K562 (cell line): ENCODE results near the gene ATG10. TPM values are rescaled to one million over a fixed set of nuclear protein-coding genes. Genes with fewer than 3 reads are reported as not detected.

ENCODE experiments used
- ATAC-seq: fragments of 200-7000 bp; cut with Tn5 transposase; 3 replicates; pipeline ENCODE4 v1.9.1; 2020; ENCODE audit warnings: moderate library complexity
- BruUV-seq: library from RNA; stranded (reverse); fragments of 400-500 nt; replicated peaks from 2 replicates; lab custom pipeline; 2021; lab: Mats Ljungman, UMichigan
- CTCF ChIA-PET: fragments of 300-600 bp; formaldehyde crosslinking; extraction: SDS; loops from one replicate; lab custom pipeline; 2021; ENCODE audit warnings: low intra/inter-chr PET ratio; lab: Yijun Ruan, JAX
- POLR2A ChIA-PET: fragments of 300-600, 350-650 bp; sonication (Branson Sonifier 250); formaldehyde crosslinking; extraction: SDS; loops from one replicate; lab custom pipeline; 2021; ENCODE audit warnings: antibody characterized with exemption, inconsistent platforms; lab: Yijun Ruan, JAX
- DNase-seq, 4 experiments: peaks; one replicate each; pipeline versions ENCODE4 v3.0.0 to v3.0.0-alpha.2; 2011 to 2018; ENCODE audit warnings: low spot score in 3 of 4, mixed read lengths in 3 of 4; ENCODE audit errors: extremely low read depth in 1 of 4
- FAIRE-seq: peaks from 2 replicates; lab custom pipeline; 2011; peaks lifted over from hg19 to GRCh38; lab: Jason Lieb, UNC
- H2AFZ ChIP-seq: 2 replicates; pipeline ENCODE4 v1.6.0; 2011; ENCODE audit warnings: low read depth, low read length, control low read depth, inconsistent platforms
- H3K27ac ChIP-seq: fragments of 200-600 bp; 3 replicates; pipeline ENCODE4 v1.8.0; 2011; ENCODE audit warnings: low read depth, mild to moderate bottlenecking, control low read depth, inconsistent platforms, low read length, moderate library complexity, mixed read lengths; ENCODE audit errors: extremely low read depth
- H3K27me3 ChIP-seq, 2 experiments: fragments of 300-600 bp in 1 of 2; 2 replicates in 1 of 2; 3 replicates in 1 of 2; pipeline versions ENCODE4 v1.6.0 to v1.8.0; 2011; ENCODE audit warnings: inconsistent platforms in 2 of 2, low read length in 2 of 2, mild to moderate bottlenecking in 1 of 2, mixed read lengths in 1 of 2, moderate library complexity in 1 of 2; ENCODE audit not compliant: control insufficient read depth in 2 of 2, insufficient read depth in 2 of 2
- H3K36me3 ChIP-seq: fragments of 300-600 bp; 3 replicates; pipeline ENCODE4 v1.8.0; 2011; ENCODE audit warnings: mild to moderate bottlenecking, low read length, inconsistent platforms; ENCODE audit not compliant: control insufficient read depth, insufficient read depth
- H3K4me1 ChIP-seq, 2 experiments: fragments of 200-600 bp in 1 of 2; replicated peaks in 1 of 2; 2 replicates in 1 of 2; 3 replicates in 1 of 2; pipeline versions ENCODE4 v1.5.1 to v1.8.0; 2011; ENCODE audit warnings: inconsistent platforms in 2 of 2, low read length in 2 of 2, mild to moderate bottlenecking in 1 of 2, mixed read lengths in 1 of 2, moderate library complexity in 1 of 2; ENCODE audit not compliant: control insufficient read depth in 2 of 2, insufficient read depth in 2 of 2
- H3K4me2 ChIP-seq: 2 replicates; pipeline ENCODE4 v1.6.1; 2011; ENCODE audit warnings: low read length, control low read depth, inconsistent platforms, mixed read lengths; ENCODE audit not compliant: insufficient read depth
- H3K4me3 ChIP-seq: fragments of 200-600 bp; sonication (generic), shearing (Covaris generic); 2 replicates; pipeline ENCODE4 v1.5.1; 2016; ENCODE audit warnings: control low read depth, inconsistent platforms
- H3K79me2 ChIP-seq: fragments of 200-600 bp; 3 replicates; pipeline ENCODE4 v1.8.0; 2011; ENCODE audit warnings: low read length, inconsistent platforms; ENCODE audit not compliant: control insufficient read depth, insufficient read depth
- H3K9ac ChIP-seq, 2 experiments: 2 replicates each; pipeline versions ENCODE4 v1.6.0 to v1.6.1; 2011; ENCODE audit warnings: low read depth in 2 of 2, low read length in 2 of 2, control low read depth in 1 of 2, inconsistent platforms in 1 of 2, mild to moderate bottlenecking in 1 of 2, mixed read lengths in 1 of 2; ENCODE audit not compliant: insufficient read depth in 1 of 2
- H3K9me1 ChIP-seq: one replicate; pipeline ENCODE4 v1.6.0; 2011; ENCODE audit warnings: inconsistent platforms, mild to moderate bottlenecking, low read length, moderate library complexity; ENCODE audit not compliant: control insufficient read depth, insufficient read depth
- H3K9me3 ChIP-seq: replicated peaks from 2 replicates; pipeline ENCODE4 v1.5.1; 2011; ENCODE audit warnings: low read depth, low read length, inconsistent platforms; ENCODE audit not compliant: control insufficient read depth, insufficient read depth
- H4K20me1 ChIP-seq: replicated peaks from 2 replicates; pipeline ENCODE4 v1.6.1; 2011; ENCODE audit warnings: low read length, inconsistent platforms, mixed read lengths; ENCODE audit not compliant: control insufficient read depth, insufficient read depth
- BRD4 ChIP-seq: fragments of 200-600 bp; sonication (generic); IDR thresholded peaks from 2 replicates; pipeline ENCODE4 v1.6.1; 2017; ENCODE audit warnings: inconsistent platforms
- CBX2 ChIP-seq: fragments of 200-600 bp; sonication (generic); IDR thresholded peaks from one replicate; pipeline ENCODE4 v1.6.1; 2012; ENCODE audit warnings: mild to moderate bottlenecking, low read length, inconsistent platforms; ENCODE audit not compliant: insufficient read depth, poor library complexity, severe bottlenecking
- DDX20 ChIP-seq: fragments of 450-650 bp; IDR thresholded peaks from 2 replicates; pipeline ENCODE4 v1.6.1; 2016; ENCODE audit warnings: missing genetic modification characterization, low read depth, mild to moderate bottlenecking, missing compliant biosample characterization, moderate library complexity
- DPF2 ChIP-seq: fragments of 450-650 bp; IDR thresholded peaks from 2 replicates; pipeline ENCODE4 v1.6.1; 2016
- EP400 ChIP-seq: fragments of 450-650 bp; IDR thresholded peaks from 2 replicates; pipeline ENCODE4 v1.6.1; 2017; ENCODE audit warnings: antibody characterized with exemption, mild to moderate bottlenecking, moderate library complexity
- GATAD2A ChIP-seq: fragments of 450-650 bp; IDR thresholded peaks from 2 replicates; pipeline ENCODE4 v1.6.1; 2017
- L3MBTL2 ChIP-seq: fragments of 450-650 bp; IDR thresholded peaks from 2 replicates; pipeline ENCODE4 v1.6.1; 2016; ENCODE audit warnings: mild to moderate bottlenecking, moderate library complexity
- NBN ChIP-seq: fragments of 450-650 bp; IDR thresholded peaks from 2 replicates; pipeline ENCODE4 v1.6.1; 2016; ENCODE audit warnings: low read depth, mild to moderate bottlenecking
- NCOR1 ChIP-seq: fragments of 450-650 bp; IDR thresholded peaks from 2 replicates; pipeline ENCODE4 v1.6.1; 2016; ENCODE audit warnings: mild to moderate bottlenecking, moderate library complexity
- NFATC3 ChIP-seq: fragments of 450-650 bp; IDR thresholded peaks from 2 replicates; pipeline ENCODE4 v1.6.1; 2017; ENCODE audit warnings: mild to moderate bottlenecking
- NR2C1 ChIP-seq, 2 experiments: fragments of 450-650 bp; IDR thresholded peaks; 2 replicates each; pipeline ENCODE4 v1.6.1; 2017; ENCODE audit warnings: mild to moderate bottlenecking in 2 of 2, antibody characterized with exemption in 1 of 2, inconsistent platforms in 1 of 2, missing compliant biosample characterization in 1 of 2, missing genetic modification characterization in 1 of 2
- STAT5A ChIP-seq: IDR thresholded peaks from 2 replicates; pipeline ENCODE4 v1.6.1; 2012; ENCODE audit warnings: low read length, inconsistent platforms, borderline replicate concordance
- TAL1 ChIP-seq: fragments of 450-650 bp; IDR thresholded peaks from 2 replicates; pipeline ENCODE4 v1.6.1; 2016; ENCODE audit warnings: mild to moderate bottlenecking
- TEAD4 ChIP-seq, 2 experiments: sonication (generic) in 1 of 2; formaldehyde crosslinking in 1 of 2; IDR thresholded peaks; 2 replicates each; pipeline versions ENCODE4 v1.6.1 to v1.8.0; 2012 to 2022; ENCODE audit warnings: borderline replicate concordance in 1 of 2, inconsistent platforms in 1 of 2, low read length in 1 of 2, mild to moderate bottlenecking in 1 of 2, missing genetic modification reagents in 1 of 2
- TOE1 ChIP-seq, 2 experiments: fragments of 450-650 bp in 1 of 2; sonication (generic) in 1 of 2; formaldehyde crosslinking in 1 of 2; IDR thresholded peaks; 2 replicates each; pipeline versions ENCODE4 v1.7.1 to v1.8.0; 2016 to 2022; ENCODE audit warnings: borderline replicate concordance in 2 of 2, mild to moderate bottlenecking in 2 of 2, antibody characterized with exemption in 1 of 2, inconsistent platforms in 1 of 2, low read depth in 1 of 2, missing genetic modification reagents in 1 of 2, moderate library complexity in 1 of 2
- ZBTB7A ChIP-seq: IDR thresholded peaks from 2 replicates; pipeline ENCODE4 v1.6.1; 2011; ENCODE audit warnings: low read depth, mild to moderate bottlenecking, low read length, moderate library complexity, borderline replicate concordance; ENCODE audit not compliant: control insufficient read depth
- WGBS: fragments of 100-300 bp; shearing (Covaris generic); methylation state at CpG from one replicate; pipeline ENCODE4 v1.1.6; 2016; ENCODE audit warnings: low coverage, mixed read lengths; ENCODE audit not compliant: insufficient coverage; ENCODE audit errors: missing lambda C conversion rate; 5-methylcytosine and 5-hydroxymethylcytosine counted together
- in situ Hi-C: fragments of 300-500 bp; cut with MboI; formaldehyde crosslinking; loops from 4 replicates; pipeline ENCODE4 v1.15.0; 2018; ENCODE audit warnings: inconsistent platforms, mixed read lengths
- intact Hi-C: fragments of 100-400 bp; cut with micrococcal nuclease; formaldehyde crosslinking; loops from 2 replicates; pipeline ENCODE4 v1.14.2; 2022
- polyA plus RNA-seq, 8 experiments: library from polyadenylated mRNA; depleted of rRNA in 4 of 8; stranded (reverse) in 5 of 8; unstranded in 3 of 8; fragments of >200 nt; fragmentation: Nextera tagmentation in 2 of 8; fragmentation: Illumina TruSeq in 1 of 8; extraction: Ambion mirVana in 2 of 8; extraction: Trizol in 1 of 8; gene quantifications; 2 replicates each; pipeline versions ENCODE4 v1.2.1 to v1.2.3, GENCODE V29; 2011 to 2014; ENCODE audit warnings: inconsistent platforms in 1 of 8, missing spikeins in 1 of 8
- total RNA-seq, 7 experiments: library from RNA; depleted of rRNA in 6 of 7; stranded (reverse); fragments of >200 nt in 6 of 7; fragmentation: Illumina TruSeq in 2 of 7; extraction: Trizol in 2 of 7; gene quantifications; 2 replicates each; pipeline versions ENCODE4 v1.2.1 to v1.2.3, GENCODE V29; 2011 to 2021; ENCODE audit warnings: low replicate concordance in 1 of 7
- TF ChIP-seq, protein P1 (sequence below): fragments of 450-650 bp; formaldehyde crosslinking; conservative IDR thresholded peaks from 2 replicates; pipeline ENCODE4 v1.4.0; 2022; ENCODE audit warnings: mild to moderate bottlenecking, missing genetic modification characterization
- TF ChIP-seq, protein P2 (sequence below), 2 experiments: fragments of 450-650 bp; conservative IDR thresholded peaks; 2 replicates each; pipeline ENCODE4 v1.6.1; 2017; ENCODE audit warnings: mild to moderate bottlenecking in 2 of 2, moderate library complexity in 2 of 2

ATG10 gene
- total and polyA plus RNA-seq, 9 of the 15 experiments (the other 6 are each of a cell fraction or from before 2014, with no cell fraction given) = 7.0 to 18.8 (median 14.6) TPM

DNA sequence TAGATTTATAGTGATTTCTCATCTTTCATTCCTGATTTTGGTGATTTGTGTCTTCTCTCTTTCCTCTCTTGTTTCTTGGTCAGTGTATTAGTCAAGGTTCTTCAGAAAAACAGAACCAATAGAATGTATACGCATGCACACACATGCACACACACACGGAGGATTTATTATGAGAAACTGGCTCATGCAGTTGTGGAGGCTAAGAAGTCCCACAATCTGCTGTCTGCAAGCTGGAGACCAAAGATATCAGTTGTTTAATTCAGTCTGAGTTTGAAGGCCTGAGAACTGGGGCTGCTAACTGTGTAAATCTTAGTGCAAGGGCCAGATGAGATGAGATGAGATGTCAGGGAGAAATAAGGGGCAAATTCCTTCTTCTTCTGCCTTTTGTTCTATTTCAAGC lies 312.1 kb downstream of the ATG10 start (continued):
- TF ChIP-seq TEAD4 (IDR thresholded peaks at IDR 0.05; ENCODE audit: low read length) = peak; percentile 51
- TF ChIP-seq TEAD4 (CRISPR knock-in tag; IDR thresholded peaks at IDR 0.05; ENCODE audit: borderline replicate concordance) = no peak
- TF ChIP-seq NR2C1 (IDR thresholded peaks at IDR 0.05) = 0 out of 2 replicates have a peak, but pooled peaks have one; percentile 20
- no peak for TF ChIP-seq NR2C1 (tag; IDR thresholded peaks at IDR 0.05)
- peak; percentile 43; the same call in 1 of the 2 replicates for TF ChIP-seq TAL1
- peak; percentile 52 for TF ChIP-seq NCOR1
- 0 out of 2 replicates have a peak, but pooled peaks have one; percentile 20 for TF ChIP-seq EP400

DNA sequence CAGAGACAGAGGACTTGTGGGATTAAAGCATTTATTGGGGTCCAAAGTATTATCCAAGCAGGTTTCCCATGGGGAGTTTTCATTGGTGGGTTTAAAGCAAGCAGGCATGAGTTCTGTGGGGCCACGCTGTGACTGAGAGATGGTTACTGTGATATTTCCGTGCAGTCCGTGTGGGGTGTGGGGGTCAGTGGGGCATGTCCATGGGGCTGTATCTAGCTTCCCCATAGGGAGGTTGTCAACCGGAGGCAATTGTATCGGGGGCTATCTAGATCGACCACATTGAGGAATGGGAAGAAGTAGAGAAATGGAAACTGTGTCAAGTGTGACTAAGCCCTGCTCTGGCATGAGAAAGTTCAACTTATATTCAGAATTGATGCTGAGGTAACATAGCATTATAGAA lies 313.4 kb downstream of the ATG10 start:
- peak; percentile 81 for ATAC-seq
- Histone ChIP-seq H3K27me3 (no peaks in the 10 kb centered on the region), H2AFZ (peak overlapping the region; percentile 68), H3K36me3 (no peaks in the 10 kb centered on the region), H3K79me2 (peaks cover 14% of the 10 kb centered on the region; the same call in 2 of the 3 replicates), H3K4me1 (peaks cover 12 to 40% of the 10 kb centered on the region in 2 experiments; a peak in 4 of 5 replicates), H3K9me3 (no peaks in the 10 kb centered on the region), H3K9ac (peak overlapping the region; percentile 40 to 81; a peak in 3 of 4 replicates), H3K4me3 (no peak overlapping the region; the same call in 1 of the 2 replicates), H3K27ac (peak overlapping the region; percentile 53), H3K9me1 (no peaks in the 10 kb centered on the region), H3K4me2 (peak overlapping the region; percentile 68), H4K20me1 (no peaks in the 10 kb centered on the region)
- DNase-seq = peak; percentile 78 to 85 (median 82)
- peak; percentile 87 for FAIRE-seq
- WGBS = 0% methylated on average over 6 of the region's 6 CpGs
- intact Hi-C loops = no loop called here
- POLR2A ChIA-PET = interaction anchor here (0.7 to 1.2 kb wide), 2 partner anchors 9 to 46 kb away, joined by 3 read pairs; no protein-coding TSS in a partner anchor
- BruUV-seq = no TSS peak
- CTCF ChIA-PET = no interaction called here
- in situ Hi-C loops = no loop called here
- TF ChIP-seq BRD4 = no peak
- TF ChIP-seq NBN = 0 out of 2 replicates have a peak, but pooled peaks have one; percentile 31
- TF ChIP-seq ZBTB7A = peak; percentile 47; the same call in 1 of the 2 replicates
- TF ChIP-seq NFATC3 = no peak
- no peak for TF ChIP-seq L3MBTL2
- TF ChIP-seq DDX20 = no peak
- peak; percentile 44; the same call in 1 of the 2 replicates for TF ChIP-seq EP400
- TF ChIP-seq CBX2 = no peak
- TF ChIP-seq TOE1 (IDR thresholded peaks at IDR 0.05; ENCODE audit: borderline replicate concordance) = no peak
- no peak for TF ChIP-seq TOE1 (CRISPR knock-in tag; IDR thresholded peaks at IDR 0.05; ENCODE audit: borderline replicate concordance, low read depth)
- peak; percentile 30; the same call in 1 of the 2 replicates for TF ChIP-seq GATAD2A
- TF ChIP-seq, protein P1, sequence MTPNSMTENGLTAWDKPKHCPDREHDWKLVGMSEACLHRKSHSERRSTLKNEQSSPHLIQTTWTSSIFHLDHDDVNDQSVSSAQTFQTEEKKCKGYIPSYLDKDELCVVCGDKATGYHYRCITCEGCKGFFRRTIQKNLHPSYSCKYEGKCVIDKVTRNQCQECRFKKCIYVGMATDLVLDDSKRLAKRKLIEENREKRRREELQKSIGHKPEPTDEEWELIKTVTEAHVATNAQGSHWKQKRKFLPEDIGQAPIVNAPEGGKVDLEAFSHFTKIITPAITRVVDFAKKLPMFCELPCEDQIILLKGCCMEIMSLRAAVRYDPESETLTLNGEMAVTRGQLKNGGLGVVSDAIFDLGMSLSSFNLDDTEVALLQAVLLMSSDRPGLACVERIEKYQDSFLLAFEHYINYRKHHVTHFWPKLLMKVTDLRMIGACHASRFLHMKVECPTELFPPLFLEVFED (CRISPR knock-in tag) = no peak
- TF ChIP-seq DPF2 = peak; percentile 85
- peak; percentile 74 for TF ChIP-seq TAL1
- TF ChIP-seq STAT5A = peak; percentile 43; the same call in 1 of the 2 replicates
- TF ChIP-seq, protein P2, sequence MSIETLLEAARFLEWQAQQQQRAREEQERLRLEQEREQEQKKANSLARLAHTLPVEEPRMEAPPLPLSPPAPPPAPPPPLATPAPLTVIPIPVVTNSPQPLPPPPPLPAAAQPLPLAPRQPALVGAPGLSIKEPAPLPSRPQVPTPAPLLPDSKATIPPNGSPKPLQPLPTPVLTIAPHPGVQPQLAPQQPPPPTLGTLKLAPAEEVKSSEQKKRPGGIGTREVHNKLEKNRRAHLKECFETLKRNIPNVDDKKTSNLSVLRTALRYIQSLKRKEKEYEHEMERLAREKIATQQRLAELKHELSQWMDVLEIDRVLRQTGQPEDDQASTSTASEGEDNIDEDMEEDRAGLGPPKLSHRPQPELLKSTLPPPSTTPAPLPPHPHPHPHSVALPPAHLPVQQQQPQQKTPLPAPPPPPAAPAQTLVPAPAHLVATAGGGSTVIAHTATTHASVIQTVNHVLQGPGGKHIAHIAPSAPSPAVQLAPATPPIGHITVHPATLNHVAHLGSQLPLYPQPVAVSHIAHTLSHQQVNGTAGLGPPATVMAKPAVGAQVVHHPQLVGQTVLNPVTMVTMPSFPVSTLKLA (conservative IDR thresholded peaks at IDR 0.05) = peak in 1 of 2 experiments; percentile 25; a peak in 1 of 4 replicates
